ENCODE measurements around the gene TRRAP.

The TRRAP gene

GRCh38 chr7:99011706-99012404 lies 133.5 kb downstream of the TRRAP start:
- DNase-seq, result no peak

DNA sequence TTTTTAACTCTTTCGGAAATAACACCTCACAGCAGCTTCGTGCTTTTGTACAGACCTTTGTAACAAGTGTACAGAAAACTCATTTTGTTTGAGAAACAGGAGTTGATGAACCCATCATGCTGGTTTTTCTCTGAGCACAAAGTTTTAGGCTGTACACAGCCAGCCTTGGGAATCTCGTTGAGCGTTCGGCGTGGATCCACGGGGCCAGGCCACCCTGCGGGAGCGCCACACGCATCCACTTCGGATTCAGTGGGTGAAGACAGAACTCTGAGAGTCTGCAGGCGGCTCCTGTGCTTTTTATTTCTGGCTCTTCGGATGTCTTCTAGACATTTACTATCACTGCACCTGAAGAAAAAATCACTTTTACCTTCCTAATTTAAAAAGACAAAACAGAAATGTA lies 134.4 kb downstream of the TRRAP start:
- DNase-seq, result no peak

DNA sequence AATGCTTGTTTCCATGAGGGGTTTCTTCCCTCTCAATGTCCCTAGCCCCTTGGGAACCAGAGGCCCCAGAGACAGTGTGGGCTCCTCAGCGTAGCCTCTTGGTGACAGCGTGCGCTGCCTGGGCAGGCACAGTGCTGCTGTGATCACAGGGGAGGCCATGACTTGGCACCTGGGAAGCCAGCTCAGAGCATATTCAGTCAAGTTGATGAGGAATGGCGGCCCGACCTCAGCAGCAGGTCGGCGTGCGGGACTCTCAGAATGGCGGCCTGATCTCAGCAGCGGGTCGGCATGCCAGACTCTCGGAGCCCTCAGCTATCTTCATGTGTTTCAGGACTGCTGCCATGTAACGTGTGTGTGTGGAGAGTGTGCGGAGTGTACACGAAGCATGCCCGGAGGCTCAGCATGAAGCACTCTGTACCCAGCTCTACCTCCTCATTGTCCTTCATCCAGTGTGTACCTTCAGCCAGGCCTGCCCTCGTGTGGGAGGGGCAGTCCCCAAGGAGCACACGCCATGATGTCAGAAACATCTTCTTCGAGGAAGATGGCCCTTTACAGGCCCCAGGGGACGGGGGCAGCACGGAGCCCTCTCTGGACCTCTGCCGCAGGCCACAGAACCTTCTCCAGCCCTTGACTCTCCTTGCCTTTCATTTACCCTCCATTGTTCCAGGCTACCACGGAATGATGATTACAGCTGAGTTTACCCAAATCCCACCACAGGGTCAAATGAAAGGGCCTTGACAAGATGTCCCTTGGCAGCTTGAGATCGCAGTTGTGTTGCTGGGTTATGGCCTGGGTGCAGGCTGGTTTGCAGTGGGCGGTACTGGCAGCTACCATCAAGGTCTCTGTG lies 135.2 kb downstream of the TRRAP start:
- DNase-seq, result no peak

GRCh38 chr7:99014113-99014985 lies 136.0 kb downstream of the TRRAP start:
- no peak for DNase-seq

- DNase-seq, result no peak
Observed at GRCh38 chr7:99016196-99016595, 137.9 kb downstream of the TRRAP start.

GRCh38 chr7:99019523-99020412 lies 141.4 kb downstream of the TRRAP start:
- no peak for DNase-seq

- DNase-seq, result no peak
Observed at GRCh38 chr7:99020413-99020715, 142.0 kb downstream of the TRRAP start.

GRCh38 chr7:99021941-99022560 lies 143.7 kb downstream of the TRRAP start:
- DNase-seq, result peak; percentile 10

- no peak for DNase-seq
Observed at GRCh38 chr7:99024066-99024465, 145.7 kb downstream of the TRRAP start.

DNA sequence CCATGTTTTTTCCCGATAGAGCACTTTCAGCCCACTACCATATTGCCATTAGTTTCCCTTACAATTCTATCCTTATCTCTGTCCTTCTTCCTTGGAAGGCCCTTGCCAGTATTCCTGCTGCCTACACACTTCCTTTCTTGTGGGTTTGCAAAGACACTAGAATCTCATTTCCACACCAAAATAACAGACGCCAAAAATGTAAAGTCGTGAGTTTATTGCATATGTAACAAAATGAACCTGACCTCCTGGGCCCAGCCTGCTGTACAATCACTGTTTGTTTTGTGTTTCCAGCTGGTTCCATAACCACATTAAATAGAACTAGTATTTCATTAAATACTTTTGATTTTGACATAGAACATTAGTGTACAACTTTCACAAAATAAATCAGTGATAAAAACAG lies 148.9 kb downstream of the TRRAP start:
- no peak for DNase-seq

DNA sequence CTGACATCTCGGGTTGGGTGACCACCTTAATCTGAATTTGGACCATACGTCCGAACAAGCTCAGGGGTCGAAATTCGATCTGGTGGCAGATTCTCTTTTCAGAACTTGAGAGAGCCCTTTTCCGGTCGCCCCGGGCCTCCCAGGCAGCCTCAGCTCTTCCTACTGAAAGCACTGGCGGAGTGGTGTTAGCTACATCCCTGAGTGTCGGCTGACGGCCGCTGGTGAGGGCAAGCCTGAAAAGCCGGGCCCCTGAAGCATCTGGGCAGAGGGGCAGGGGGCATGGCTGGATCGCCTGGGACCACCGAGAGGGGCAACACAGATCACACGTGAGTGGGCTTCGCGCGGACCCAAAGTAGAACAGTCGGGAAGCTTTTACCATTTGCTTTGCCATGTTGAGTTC lies 149.5 kb downstream of the TRRAP start:
- DNase-seq, result no peak

GRCh38 chr7:99028261-99028973 lies 150.1 kb downstream of the TRRAP start:
- no peak for DNase-seq

GRCh38 chr7:99029466-99030435 lies 151.4 kb downstream of the TRRAP start:
- no peak for DNase-seq

- DNase-seq, result no peak
Observed at GRCh38 chr7:99030457-99030856, 152.1 kb downstream of the TRRAP start.

GRCh38 chr7:99030951-99031350 lies 152.6 kb downstream of the TRRAP start:
- no peak for DNase-seq

GRCh38 chr7:99031496-99031895 lies 153.2 kb downstream of the TRRAP start:
- no peak for DNase-seq

- no peak for DNase-seq
Observed at GRCh38 chr7:99032928-99033327, 154.6 kb downstream of the TRRAP start.

GRCh38 chr7:99033765-99034164 lies 155.4 kb downstream of the TRRAP start:
- no peak for DNase-seq

- no peak for DNase-seq
Observed at GRCh38 chr7:99034932-99035722, 156.8 kb downstream of the TRRAP start.
